Uterus (tissue), 2 donors: ENCODE measurements around the gene FCF1.

Experiments used
- CTCF ChIP-seq, 4 experiments: fragments of 200-600 bp in 2 of 4; fragments of 450-650 bp in 2 of 4; sonication (generic) in 2 of 4; IDR thresholded peaks; one replicate each; pipeline ENCODE4 v1.5.1; 2016 to 2019; ENCODE audit warnings: antibody characterized with exemption in 4 of 4, mild to moderate bottlenecking in 2 of 4, moderate library complexity in 1 of 4
- POLR2A ChIP-seq, 2 donors: fragments of 450-650 bp; IDR thresholded peaks; one replicate each; pipeline ENCODE4 v1.6.1; 2016; ENCODE audit warnings: antibody characterized with exemption in 2 of 2, mild to moderate bottlenecking in 1 of 2, moderate library complexity in 1 of 2

GRCh38 chr14:74712499-74713394 lies at the start of gene FCF1, which contains the start of gene AREL1:
- TF ChIP-seq POLR2A (IDR thresholded peaks at IDR 0.05) (peak; percentile 47 to 61), CTCF (IDR thresholded peaks at IDR 0.05) (peak in 2 of 4 experiments; percentile 9 to 15)
